Small intestine (tissue), 7 donors: ENCODE measurements around the gene SPDYC. TPM values are rescaled to one million over a fixed set of nuclear protein-coding genes. Genes with fewer than 3 reads are reported as not detected.

Experiments used
- DNase-seq, 2 donors: peaks; one replicate each; pipeline versions ENCODE4 v3.0.0 to v3.0.0-alpha.2; 2013
- FAIRE-seq: peaks from 2 replicates; lab custom pipeline; 2012; peaks lifted over from hg19 to GRCh38; lab: Jason Lieb, UNC
- H3K27ac ChIP-seq, 3 donors: one replicate each; pipeline ENCODE4 v1.5.1; 2013; ENCODE audit warnings: low read length in 2 of 3, mild to moderate bottlenecking in 2 of 3, control low read depth in 1 of 3, inconsistent platforms in 1 of 3, low read depth in 1 of 3, moderate library complexity in 1 of 3
- H3K27me3 ChIP-seq, 3 donors: one replicate each; pipeline ENCODE4 v1.6.1; 2013; ENCODE audit warnings: low read length in 3 of 3, inconsistent platforms in 1 of 3; ENCODE audit not compliant: control insufficient read depth in 3 of 3, insufficient read depth in 3 of 3
- H3K36me3 ChIP-seq, 3 donors: one replicate each; pipeline ENCODE4 v1.6.1; 2013; ENCODE audit warnings: low read length in 3 of 3, inconsistent platforms in 1 of 3, low read depth in 1 of 3, mild to moderate bottlenecking in 1 of 3, moderate library complexity in 1 of 3; ENCODE audit not compliant: control insufficient read depth in 3 of 3, insufficient read depth in 2 of 3
- H3K4me1 ChIP-seq, 3 donors: one replicate each; pipeline ENCODE4 v1.6.1; 2013; ENCODE audit warnings: low read length in 2 of 3, inconsistent platforms in 1 of 3, low read depth in 1 of 3, mild to moderate bottlenecking in 1 of 3, moderate library complexity in 1 of 3; ENCODE audit not compliant: control insufficient read depth in 3 of 3, insufficient read depth in 2 of 3
- H3K4me3 ChIP-seq, 3 donors: one replicate each; pipeline ENCODE4 v1.5.1; 2013; ENCODE audit warnings: low read length in 3 of 3, control low read depth in 1 of 3, inconsistent platforms in 1 of 3, low read depth in 1 of 3, mild to moderate bottlenecking in 1 of 3, moderate library complexity in 1 of 3
- H3K9me3 ChIP-seq, 2 donors: one replicate each; pipeline ENCODE4 v1.6.1; 2013; ENCODE audit warnings: low read depth in 1 of 2, low read length in 1 of 2; ENCODE audit not compliant: control insufficient read depth in 2 of 2, insufficient read depth in 1 of 2
- WGBS, 3 donors: extraction: QIAGEN DNeasy Blood & Tissue Kit; methylation state at CpG; one replicate each; pipeline ENCODE4 v1.1.7; 2013; 5-methylcytosine and 5-hydroxymethylcytosine counted together
- polyA plus RNA-seq, 4 donors: library from polyadenylated mRNA; stranded (reverse) in 3 of 4; unstranded in 1 of 4; fragments of 200-250 nt in 3 of 4; fragments of 120-200 nt in 1 of 4; gene quantifications; one replicate each; pipeline versions ENCODE4 v1.2.1 to v1.2.3, GENCODE V29; 2013
- donor health status: healthy with polysubstance abuse.
- donor health status: control.
- donor health status: control.
- donor health status: Bipolar disorder and iron deficiency.
- donor health status: healthy.

SPDYC gene
- polyA plus RNA-seq, 4 donors, result 0.13 TPM; not detected in 3

DNA sequence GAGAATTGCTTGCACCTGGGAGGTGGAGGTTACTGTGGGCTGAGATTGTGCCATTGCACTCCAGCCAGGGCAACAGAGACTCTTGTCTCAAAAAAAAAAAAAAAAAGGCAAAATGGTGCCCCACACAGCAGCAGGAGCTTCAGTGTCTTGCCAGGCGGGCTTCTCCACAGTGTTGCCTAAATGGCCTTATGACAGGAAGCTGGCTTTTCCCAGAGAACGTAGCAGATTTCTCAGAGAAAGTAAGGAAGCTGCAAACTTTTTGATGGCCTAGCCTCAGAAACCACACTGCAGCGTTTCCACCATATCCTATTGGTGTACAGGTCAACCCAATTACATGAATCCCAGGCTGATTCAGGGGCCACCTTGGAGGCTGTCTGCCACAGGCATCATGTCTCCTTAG is 12.7 kb upstream of the SPDYC start:
- FAIRE-seq, result no peak

DNA sequence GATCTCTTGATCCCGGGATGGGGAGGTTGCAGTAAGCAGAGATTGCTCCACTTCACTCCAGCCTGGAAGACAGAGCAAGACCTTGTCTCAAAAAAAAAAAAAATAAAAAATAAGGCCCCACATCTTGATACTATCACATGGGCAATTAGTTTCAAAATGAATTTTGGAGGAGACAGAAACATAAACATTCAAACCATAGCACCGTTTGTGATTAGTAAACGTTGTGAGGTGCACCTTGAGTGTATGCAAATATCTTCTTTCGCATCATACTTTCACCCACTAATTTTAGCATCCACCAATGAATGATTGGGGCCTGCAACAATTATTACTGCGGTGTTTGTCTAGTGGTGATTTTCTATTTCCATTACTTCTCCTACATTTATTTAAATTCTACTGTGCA is 11.0 kb upstream of the SPDYC start:
- no peaks in the 10 kb centered on the region for H3K27me3 ChIP-seq
- no peak for FAIRE-seq
- H3K27ac ChIP-seq, result no peak overlapping the region
- H3K4me3 ChIP-seq, result no peak overlapping the region
- WGBS, 3 donors, result 63 to 69% (median 63%) methylated on average over 5 of the region's 5 CpGs
- no peaks in the 10 kb centered on the region for H3K9me3 ChIP-seq
- no peak for DNase-seq
- H3K36me3 ChIP-seq, result no peaks in the 10 kb centered on the region
- H3K4me1 ChIP-seq, result no peaks in the 10 kb centered on the region

More for the DNA sequence above, 12.7 kb upstream of the SPDYC start:
- Histone ChIP-seq H3K4me1 (no peaks in the 10 kb centered on the region), H3K27ac (no peak overlapping the region), H3K27me3 (no peaks in the 10 kb centered on the region), H3K4me3 (no peak overlapping the region), H3K9me3 (no peaks in the 10 kb centered on the region), H3K36me3 (no peaks in the 10 kb centered on the region)
- WGBS, 3 donors, result 68 to 100% (median 78%) methylated on average over 3 of the region's 3 CpGs
- DNase-seq, result no peak

DNA sequence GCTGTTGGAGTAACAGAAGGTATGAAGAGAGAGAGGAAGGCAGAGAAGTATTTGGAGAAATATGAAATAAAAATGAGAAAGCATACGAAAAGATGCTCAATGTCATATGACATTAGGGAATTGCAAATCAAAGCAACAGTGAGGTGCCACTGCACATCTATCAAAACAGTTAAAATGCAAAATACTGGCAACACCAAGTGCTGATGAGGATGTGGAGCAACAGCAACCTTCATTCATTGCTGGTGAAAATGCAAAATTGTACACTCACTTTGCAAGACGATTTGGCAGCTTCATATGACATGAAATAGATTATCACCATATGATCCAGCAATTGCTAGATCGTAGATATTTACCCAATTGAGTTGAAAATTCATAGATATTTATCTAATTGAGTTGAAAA is 9.4 kb upstream of the SPDYC start:
- H3K27me3 ChIP-seq, result no peaks in the 10 kb centered on the region
- peaks cover 0 to 4% (median 0%) of the 10 kb centered on the region in 3 donors for H3K4me1 ChIP-seq
- DNase-seq, result no peak
- 74 to 75% (median 74%) methylated on average over 3 of the region's 3 CpGs for WGBS, 3 donors
- no peaks in the 10 kb centered on the region for H3K36me3 ChIP-seq
- no peak overlapping the region for H3K4me3 ChIP-seq
- H3K27ac ChIP-seq, result no peak overlapping the region
- no peak for FAIRE-seq
- no peaks in the 10 kb centered on the region for H3K9me3 ChIP-seq

DNA sequence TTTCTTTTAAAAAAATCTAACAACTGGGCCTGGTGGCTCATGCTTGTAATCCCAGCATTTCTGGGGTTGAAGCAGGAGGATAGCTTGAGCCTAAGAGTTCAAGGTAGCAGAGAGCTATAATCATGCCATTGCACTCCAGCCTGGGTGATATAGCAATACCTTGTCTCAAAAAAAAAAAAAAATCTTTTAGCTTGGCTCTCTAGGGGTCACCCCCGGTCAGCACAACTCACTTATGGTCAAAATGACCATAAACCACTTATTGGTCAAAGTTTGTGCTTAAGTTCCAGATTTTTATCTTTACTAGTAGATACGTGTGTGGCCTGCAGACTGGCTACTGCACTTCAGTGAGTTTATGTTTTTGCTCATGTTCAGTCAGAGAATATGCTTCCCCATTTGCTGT is 6.3 kb upstream of the SPDYC start:
- H3K27ac ChIP-seq, result no peak overlapping the region
- no peak for FAIRE-seq
- no peak overlapping the region for H3K4me3 ChIP-seq
- peaks cover 0 to 6% (median 0%) of the 10 kb centered on the region in 3 donors for H3K4me1 ChIP-seq
- no peaks in the 10 kb centered on the region for H3K27me3 ChIP-seq
- WGBS, 3 donors, result 73 to 77% (median 74%) methylated on average over 2 of the region's 2 CpGs
- H3K9me3 ChIP-seq, result no peaks in the 10 kb centered on the region
- DNase-seq, result no peak
- H3K36me3 ChIP-seq, result no peaks in the 10 kb centered on the region

DNA sequence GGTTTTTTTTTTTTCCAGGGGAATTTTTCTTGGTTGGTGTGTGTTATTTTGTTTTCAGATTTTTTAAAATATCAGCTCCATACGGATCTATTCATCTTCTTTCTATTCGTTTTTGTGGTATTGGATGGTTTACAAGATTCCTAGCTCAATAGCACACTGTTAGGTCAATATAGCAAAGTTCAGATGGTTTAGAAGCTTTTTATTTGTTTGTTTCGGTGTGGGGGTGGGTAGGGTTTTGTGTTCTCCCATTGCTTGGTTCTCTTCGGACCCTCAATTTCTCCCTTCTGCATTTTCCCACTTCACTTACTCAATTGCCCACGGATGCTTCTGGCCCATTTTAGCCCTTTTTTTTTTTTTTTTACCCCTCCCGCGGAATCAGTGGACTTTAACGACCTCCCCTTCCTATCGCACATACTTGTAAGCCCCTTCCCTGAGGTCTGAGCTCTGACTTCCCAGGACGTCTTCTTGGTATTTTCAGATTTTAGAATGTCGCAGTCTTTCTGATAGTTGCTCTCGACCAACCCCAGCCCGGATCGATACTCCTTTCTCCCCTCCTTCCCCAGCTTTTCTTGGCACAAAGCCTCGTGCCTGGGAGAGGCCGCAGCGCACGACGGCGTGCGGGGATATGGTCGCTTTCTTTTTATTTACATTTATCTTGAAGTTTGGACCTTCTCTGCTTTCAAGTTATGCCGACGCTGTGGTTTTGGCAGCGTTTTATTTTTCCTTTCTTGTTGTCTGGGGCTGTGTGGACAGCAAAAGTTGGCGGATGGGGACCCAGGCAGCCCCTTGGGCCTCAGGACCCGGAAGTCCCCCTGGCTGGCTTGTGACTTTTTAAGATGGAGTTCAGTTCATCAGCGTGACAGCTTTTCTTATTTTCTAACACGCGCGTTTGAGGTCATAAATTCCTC is 4.4 kb upstream of the SPDYC start:
- Histone ChIP-seq H3K4me3 (peak overlapping the region in 2 of 3 donors; percentile 3 to 18), H3K36me3 (no peaks in the 10 kb centered on the region), H3K4me1 (peaks cover 0 to 6% (median 0%) of the 10 kb centered on the region in 3 donors), H3K27ac (peak overlapping the region in 2 of 3 donors; percentile 11 to 78), H3K27me3 (no peaks in the 10 kb centered on the region), H3K9me3 (no peaks in the 10 kb centered on the region)
- DNase-seq (peak; percentile 74 to 79), FAIRE-seq (no peak)
- 11 to 36% (median 30%) methylated on average over 31 of the region's 31 CpGs for WGBS, 3 donors

DNA sequence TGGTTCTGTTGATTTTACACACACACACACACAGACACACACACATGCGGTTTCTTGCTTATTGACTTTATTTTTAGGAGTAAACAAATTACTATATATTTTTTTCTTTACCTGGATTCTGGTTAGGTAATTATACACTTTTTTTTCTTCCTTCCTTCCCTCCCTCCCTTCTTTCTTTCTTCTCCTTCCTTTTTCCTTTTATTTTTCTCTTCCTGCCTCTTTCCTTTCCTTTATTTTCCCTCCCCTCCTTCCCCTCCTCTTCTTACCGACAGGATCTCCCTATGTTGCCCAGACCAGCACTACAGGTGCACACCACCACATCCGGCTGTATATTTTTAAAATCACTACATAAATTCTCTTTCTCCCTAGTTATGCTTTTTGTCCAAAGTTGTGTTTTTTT is 3.1 kb upstream of the SPDYC start:
- Histone ChIP-seq H3K27me3 (no peaks in the 10 kb centered on the region), H3K4me3 (no peak overlapping the region), H3K9me3 (no peaks in the 10 kb centered on the region), H3K4me1 (peaks cover 0 to 6% (median 0%) of the 10 kb centered on the region in 3 donors), H3K36me3 (no peaks in the 10 kb centered on the region), H3K27ac (no peak overlapping the region)
- DNase-seq (no peak), FAIRE-seq (no peak)
- 59 to 78% (median 68%) methylated on average over 3 of the region's 3 CpGs for WGBS, 3 donors

DNA sequence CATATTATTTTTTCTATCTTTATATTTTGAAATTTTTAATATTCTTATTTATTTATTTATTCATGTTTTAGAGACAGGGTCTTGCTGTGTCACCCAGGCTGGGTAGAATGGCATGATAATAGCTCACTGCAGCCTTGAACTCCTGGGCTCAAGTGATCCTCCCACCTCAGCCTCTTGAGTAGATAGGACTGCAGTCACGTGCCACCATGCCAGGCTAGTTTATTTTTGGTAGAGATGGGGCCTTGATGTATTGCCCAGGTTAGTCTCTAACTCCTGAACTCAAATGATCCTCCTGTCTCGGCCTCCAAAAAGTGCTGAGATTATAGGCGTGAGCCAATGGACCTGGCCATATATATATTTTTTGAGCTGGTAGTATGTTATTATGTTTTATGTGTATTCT is 2.4 kb upstream of the SPDYC start:
- Histone ChIP-seq H3K27ac (no peak overlapping the region), H3K36me3 (no peaks in the 10 kb centered on the region), H3K4me3 (no peak overlapping the region), H3K4me1 (peaks cover 0 to 6% (median 0%) of the 10 kb centered on the region in 3 donors), H3K27me3 (no peaks in the 10 kb centered on the region), H3K9me3 (no peaks in the 10 kb centered on the region)
- DNase-seq, result no peak
- no peak for FAIRE-seq
- WGBS, 3 donors, result 86 to 90% (median 87%) methylated on average over 3 of the region's 3 CpGs

DNA sequence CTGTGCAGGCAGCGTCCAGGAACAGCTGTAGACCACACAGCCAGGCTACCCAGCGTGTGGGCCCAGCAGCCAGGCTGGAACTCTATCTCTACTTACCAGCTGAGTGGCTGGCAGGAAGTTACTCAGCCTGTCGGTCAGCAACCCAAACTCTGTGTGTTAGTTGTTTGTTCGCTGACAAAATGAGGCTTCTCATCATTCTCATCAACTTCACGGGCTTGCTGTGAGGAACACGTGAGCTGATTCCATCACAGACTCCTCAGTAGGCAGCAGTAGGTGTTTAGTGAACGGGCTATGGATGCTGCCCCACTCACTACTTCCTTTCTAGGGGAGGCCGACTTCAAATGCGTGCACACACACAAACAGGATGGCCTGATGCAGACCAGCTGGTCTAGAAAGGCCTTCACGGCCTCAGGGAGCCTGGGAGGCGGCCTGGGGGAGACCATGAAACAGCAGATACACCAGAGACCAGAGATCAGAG is 830 bp upstream of the SPDYC start:
- FAIRE-seq, result no peak
- H3K4me3 ChIP-seq, result no peak overlapping the region
- no peaks in the 10 kb centered on the region for H3K27me3 ChIP-seq
- H3K4me1 ChIP-seq, result peaks cover 0 to 6% (median 0%) of the 10 kb centered on the region in 3 donors
- WGBS, 3 donors, result 64 to 82% (median 77%) methylated on average over 11 of the region's 11 CpGs
- H3K27ac ChIP-seq, result peak overlapping the region in 1 of 3 donors; percentile 58
- H3K9me3 ChIP-seq, result no peaks in the 10 kb centered on the region
- DNase-seq, result no peak
- H3K36me3 ChIP-seq, result no peaks in the 10 kb centered on the region
